Kidney (tissue), 14 donors: ENCODE results near the gene SYT17. TPM values are rescaled to one million over a fixed set of nuclear protein-coding genes. Genes with fewer than 3 reads are reported as not detected.

ENCODE experiments used
- DNase-seq, 5 donors: peaks; one replicate each; pipeline ENCODE4 v3.0.0-alpha.2; 2013 to 2020
- FAIRE-seq: peaks from 2 replicates; lab custom pipeline; 2012; peaks lifted over from hg19 to GRCh38; lab: Jason Lieb, UNC
- H3K27ac ChIP-seq, 2 donors: one replicate each; pipeline ENCODE4 v1.7.0; 2013; ENCODE audit warnings: low read depth in 2 of 2, low read length in 2 of 2, inconsistent platforms in 1 of 2
- H3K27me3 ChIP-seq: one replicate; pipeline ENCODE4 v1.7.1; 2013; ENCODE audit warnings: low read length, inconsistent platforms; ENCODE audit not compliant: control insufficient read depth, insufficient read depth
- H3K36me3 ChIP-seq, 3 donors: one replicate each; pipeline versions ENCODE4 v1.7.0 to v1.7.1; 2013; ENCODE audit warnings: low read length in 3 of 3, control low read depth in 1 of 3, inconsistent platforms in 1 of 3; ENCODE audit not compliant: insufficient read depth in 3 of 3, control insufficient read depth in 2 of 3
- H3K4me1 ChIP-seq, 3 donors: one replicate each; pipeline versions ENCODE4 v1.7.0 to v1.7.1; 2013; ENCODE audit warnings: low read length in 3 of 3, inconsistent platforms in 1 of 3, low read depth in 1 of 3; ENCODE audit not compliant: control insufficient read depth in 2 of 3, insufficient read depth in 2 of 3
- H3K4me3 ChIP-seq, 3 donors: one replicate each; pipeline versions ENCODE4 v1.7.0 to v1.8.1; 2013; ENCODE audit warnings: low read length in 3 of 3, control low read depth in 1 of 3, inconsistent platforms in 1 of 3
- H3K9ac ChIP-seq, 3 donors: one replicate each; pipeline versions ENCODE4 v1.7.0 to v1.7.1; 2013; ENCODE audit warnings: low read length in 3 of 3, control low read depth in 1 of 3, inconsistent platforms in 1 of 3
- H3K9me3 ChIP-seq, 3 donors: one replicate each; pipeline versions ENCODE4 v1.7.0 to v1.7.1; 2013; ENCODE audit warnings: low read length in 3 of 3, control low read depth in 1 of 3, inconsistent platforms in 1 of 3; ENCODE audit not compliant: control insufficient read depth in 2 of 3, insufficient read depth in 1 of 3
- intact Hi-C: fragments of 100-400 bp; cut with DNase I; formaldehyde crosslinking; loops from one replicate; pipeline ENCODE4 v1.11.1; 2022
- polyA plus RNA-seq: library from polyadenylated mRNA; stranded (reverse); fragments of 350-450 nt; fragmentation: Illumina TruSeq; extraction: RNeasy Lipid Tissue Mini Kit (QIAGEN cat#74804); gene quantifications from one replicate; pipeline ENCODE4 v1.2.3, GENCODE V29; 2014; ENCODE audit warnings: low read depth, low replicate concordance; ENCODE audit not compliant: insufficient read depth
- total RNA-seq: library from RNA; stranded (reverse); fragmentation: NEBNext Ultra II Directional; extraction: Animal tissue kit (Norgen Biotek cat#: 25700); gene quantifications from one replicate; pipeline ENCODE4 v1.2.1, GENCODE V29; 2021
- TF ChIP-seq, protein P1 (sequence below): IDR thresholded peaks from 3 replicates; pipeline ENCODE4 v1.5.1; 2012; ENCODE audit warnings: mild to moderate bottlenecking, moderate library complexity, borderline replicate concordance; ENCODE audit not compliant: insufficient read depth; ENCODE audit errors: extremely low read depth
- donor health status: control.
- donor health status: control.
- donor health status: control.
- donor health status: control.
- donor health status: control.
- donor health status: DM: yes; HTN: yes; CAD: no.
- donor health status: Normal renal cell carcinoma (clear cell type).

Gene SYT17
- total and polyA plus RNA-seq, 2 donors from 2014 or later = 5.8 to 8.8 TPM

- no peak for DNase-seq
These were observed 71.6 kb downstream of the SYT17 start for GRCh38 chr16:19239511-19240155.

DNA sequence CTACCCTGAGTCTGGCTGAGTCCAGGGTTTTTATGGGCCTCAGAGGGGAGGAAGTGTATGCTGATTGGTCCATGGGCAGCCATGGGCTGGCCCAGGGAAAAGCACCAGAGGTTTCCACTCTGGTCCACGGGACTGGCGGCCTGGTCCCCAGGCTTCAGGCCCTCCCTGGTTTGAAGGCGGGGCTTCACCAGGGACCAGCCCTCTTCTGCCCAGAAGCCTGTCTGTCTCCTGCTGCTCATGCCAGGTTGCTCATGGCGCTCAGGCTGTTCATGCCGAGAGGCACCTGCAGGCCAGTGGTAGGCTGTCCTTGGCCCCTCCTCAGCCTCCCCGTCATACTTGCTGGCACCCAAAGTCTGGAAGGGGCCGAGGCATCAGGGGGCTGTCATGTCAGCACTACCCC is 72.5 kb downstream of the SYT17 start:
- no peak for DNase-seq
- Histone ChIP-seq H3K9me3 (peaks cover 0 to 3% (median 0%) of the 10 kb centered on the region in 3 donors), H3K36me3 (no peaks in the 10 kb centered on the region), H3K27me3 (no peaks in the 10 kb centered on the region), H3K9ac (no peak overlapping the region), H3K27ac (no peak overlapping the region), H3K4me1 (no peaks in the 10 kb centered on the region), H3K4me3 (no peak overlapping the region)
- intact Hi-C loops = no loop called here
- TF ChIP-seq, protein P1, sequence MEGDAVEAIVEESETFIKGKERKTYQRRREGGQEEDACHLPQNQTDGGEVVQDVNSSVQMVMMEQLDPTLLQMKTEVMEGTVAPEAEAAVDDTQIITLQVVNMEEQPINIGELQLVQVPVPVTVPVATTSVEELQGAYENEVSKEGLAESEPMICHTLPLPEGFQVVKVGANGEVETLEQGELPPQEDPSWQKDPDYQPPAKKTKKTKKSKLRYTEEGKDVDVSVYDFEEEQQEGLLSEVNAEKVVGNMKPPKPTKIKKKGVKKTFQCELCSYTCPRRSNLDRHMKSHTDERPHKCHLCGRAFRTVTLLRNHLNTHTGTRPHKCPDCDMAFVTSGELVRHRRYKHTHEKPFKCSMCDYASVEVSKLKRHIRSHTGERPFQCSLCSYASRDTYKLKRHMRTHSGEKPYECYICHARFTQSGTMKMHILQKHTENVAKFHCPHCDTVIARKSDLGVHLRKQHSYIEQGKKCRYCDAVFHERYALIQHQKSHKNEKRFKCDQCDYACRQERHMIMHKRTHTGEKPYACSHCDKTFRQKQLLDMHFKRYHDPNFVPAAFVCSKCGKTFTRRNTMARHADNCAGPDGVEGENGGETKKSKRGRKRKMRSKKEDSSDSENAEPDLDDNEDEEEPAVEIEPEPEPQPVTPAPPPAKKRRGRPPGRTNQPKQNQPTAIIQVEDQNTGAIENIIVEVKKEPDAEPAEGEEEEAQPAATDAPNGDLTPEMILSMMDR = no peak
- FAIRE-seq = no peak

More at GRCh38 chr16:19239511-19240155, 71.6 kb downstream of the SYT17 start:
- no peaks in the 10 kb centered on the region for H3K36me3 ChIP-seq
- peaks cover 0 to 8% (median 0%) of the 10 kb centered on the region in 3 donors for H3K9me3 ChIP-seq
- no peaks in the 10 kb centered on the region for H3K27me3 ChIP-seq
- no peak overlapping the region for H3K27ac ChIP-seq
- TF ChIP-seq, protein P1 = no peak
- H3K4me1 ChIP-seq = no peaks in the 10 kb centered on the region
- FAIRE-seq = no peak
- H3K4me3 ChIP-seq = no peak overlapping the region
- intact Hi-C loops = no loop called here
- no peak overlapping the region for H3K9ac ChIP-seq

GRCh38 chr16:19241512-19241911 is 73.5 kb downstream of the SYT17 start:
- Histone ChIP-seq H3K27me3 (no peaks in the 10 kb centered on the region), H3K4me1 (no peaks in the 10 kb centered on the region), H3K9me3 (no peaks in the 10 kb centered on the region), H3K9ac (no peak overlapping the region), H3K36me3 (no peaks in the 10 kb centered on the region), H3K27ac (no peak overlapping the region), H3K4me3 (no peak overlapping the region)
- TF ChIP-seq, protein P1 = no peak
- intact Hi-C loops = no loop called here
- DNase-seq (no peak), FAIRE-seq (no peak)

- Histone ChIP-seq H3K9me3 (no peaks in the 10 kb centered on the region), H3K36me3 (no peaks in the 10 kb centered on the region), H3K4me1 (no peaks in the 10 kb centered on the region), H3K27ac (no peak overlapping the region), H3K27me3 (no peaks in the 10 kb centered on the region), H3K4me3 (no peak overlapping the region), H3K9ac (no peak overlapping the region)
- intact Hi-C loops = no loop called here
- FAIRE-seq = no peak
- no peak for DNase-seq
- TF ChIP-seq, protein P1 = no peak
These were observed 74.1 kb downstream of the SYT17 start for GRCh38 chr16:19242186-19242585.
